ENCODE measurements around the gene MKRN3.
A peak's percentile ranks its signal among the peaks of the same experiment; 100 is the strongest.

Gene MKRN3

GRCh38 chr15:23565395-23566070 lies at the start of gene MKRN3:
Gene MKRN3 (plus strand): TSS chr15:23565674. CDS start chr15:23565783, 109 bp downstream.
- peak; percentile 89 for DNase-seq

- no peak for DNase-seq
Observed at GRCh38 chr15:23516866-23517265, 48.6 kb upstream of the MKRN3 start.

GRCh38 chr15:23518104-23518503 lies 47.4 kb upstream of the MKRN3 start:
- no peak for DNase-seq

GRCh38 chr15:23524816-23525215 lies 40.7 kb upstream of the MKRN3 start:
- no peak for DNase-seq

GRCh38 chr15:23529891-23530290 lies 35.6 kb upstream of the MKRN3 start:
- DNase-seq: no peak

- DNase-seq: no peak
Observed at GRCh38 chr15:23532024-23532423, 33.5 kb upstream of the MKRN3 start.

GRCh38 chr15:23536659-23537058 lies 28.8 kb upstream of the MKRN3 start:
- DNase-seq: no peak

GRCh38 chr15:23538648-23539047 lies 26.8 kb upstream of the MKRN3 start:
- no peak for DNase-seq

- DNase-seq: no peak
Observed at GRCh38 chr15:23539892-23540291, 25.6 kb upstream of the MKRN3 start.

- DNase-seq: no peak
Observed at GRCh38 chr15:23546158-23546557, 19.3 kb upstream of the MKRN3 start.

- DNase-seq: peak; percentile 69
Observed at GRCh38 chr15:23548071-23548470, 17.4 kb upstream of the MKRN3 start.

GRCh38 chr15:23561914-23562313 lies 3.6 kb upstream of the MKRN3 start:
- no peak for DNase-seq

- DNase-seq: peak; percentile 65
Observed at GRCh38 chr15:23564821-23565394, 566 bp upstream of the MKRN3 start.

- peak; percentile 84 for DNase-seq
Observed at GRCh38 chr15:23566071-23566554, 639 bp downstream of the MKRN3 start.

- DNase-seq: no peak
Observed at GRCh38 chr15:23566651-23567050, 1.2 kb downstream of the MKRN3 start.

- no peak for DNase-seq
Observed at GRCh38 chr15:23567921-23568320, 2.4 kb downstream of the MKRN3 start.

- DNase-seq: no peak
Observed at GRCh38 chr15:23569151-23569925, 3.9 kb downstream of the MKRN3 start.

- DNase-seq: peak; percentile 60
Observed at GRCh38 chr15:23570486-23570885, 5.0 kb downstream of the MKRN3 start.

- no peak for DNase-seq
Observed at GRCh38 chr15:23572844-23573243, 7.4 kb downstream of the MKRN3 start.

GRCh38 chr15:23574742-23575141 lies 9.3 kb downstream of the MKRN3 start:
- no peak for DNase-seq

- no peak for DNase-seq
Observed at GRCh38 chr15:23576061-23576460, 10.6 kb downstream of the MKRN3 start.

GRCh38 chr15:23578521-23579150 lies 13.2 kb downstream of the MKRN3 start:
- DNase-seq: no peak

GRCh38 chr15:23588268-23588667 lies 22.8 kb downstream of the MKRN3 start:
- DNase-seq: no peak

Measured in NCI-H526 treated with DMSO at 0.1 percent for 48 hours (cell line).